Activated CD4-positive, CD25-positive, alpha-beta regulatory T cell treated with anti-CD3 and anti-CD28 coated beads, Interleukin-2, amount 50 U/mL, for 24 hours (primary cell): ENCODE results near the gene CDC73.
A peak's percentile ranks its signal among the peaks of the same experiment; 100 is the strongest.
"Not testable (repeated sequence)": the region's sequence is repeated elsewhere in the genome, so short reads cannot be mapped to it uniquely, and the experiment has no call there.

Experiments
- ATAC-seq, 2 donors: fragments of 150-1000 bp; cut with Tn5 transposase; one replicate each; pipeline ENCODE4 v1.10.0; 2021; ENCODE audit warnings: mild to moderate bottlenecking in 1 of 2, moderate library complexity in 1 of 2

CDC73 gene

GRCh38 chr1:193114485-193115095, 7.2 kb upstream of the CDC73 start:
- ATAC-seq, result no peak

DNA sequence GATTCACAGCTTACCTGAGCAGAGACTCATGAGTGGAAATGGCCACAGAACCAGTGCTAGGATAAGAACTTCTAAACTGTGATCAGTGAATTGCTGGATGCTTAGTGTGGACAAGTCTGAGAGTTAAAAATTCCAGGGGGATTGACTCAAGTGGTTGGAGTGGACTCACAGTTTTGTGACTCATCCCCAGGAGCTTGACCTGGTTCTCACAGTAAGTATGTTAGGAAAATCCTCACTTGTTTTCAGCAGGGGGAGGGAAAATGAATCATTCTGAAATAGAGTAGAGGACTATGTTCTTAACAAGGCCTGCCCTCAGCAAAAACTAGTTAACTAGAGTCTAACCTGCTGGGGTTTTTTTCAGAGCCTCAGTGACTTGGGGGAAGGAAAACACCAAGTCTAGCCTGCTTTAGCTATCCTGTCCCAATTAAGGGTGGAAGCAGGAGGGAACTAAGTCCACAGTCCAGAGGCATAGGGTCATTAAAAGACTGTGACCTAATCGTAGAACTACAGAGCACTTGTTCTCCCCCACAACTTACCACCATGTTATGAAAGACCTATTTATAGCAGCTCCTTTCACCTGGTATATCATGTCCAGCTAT, 6.1 kb upstream of the CDC73 start:
- ATAC-seq, result no peak

DNA sequence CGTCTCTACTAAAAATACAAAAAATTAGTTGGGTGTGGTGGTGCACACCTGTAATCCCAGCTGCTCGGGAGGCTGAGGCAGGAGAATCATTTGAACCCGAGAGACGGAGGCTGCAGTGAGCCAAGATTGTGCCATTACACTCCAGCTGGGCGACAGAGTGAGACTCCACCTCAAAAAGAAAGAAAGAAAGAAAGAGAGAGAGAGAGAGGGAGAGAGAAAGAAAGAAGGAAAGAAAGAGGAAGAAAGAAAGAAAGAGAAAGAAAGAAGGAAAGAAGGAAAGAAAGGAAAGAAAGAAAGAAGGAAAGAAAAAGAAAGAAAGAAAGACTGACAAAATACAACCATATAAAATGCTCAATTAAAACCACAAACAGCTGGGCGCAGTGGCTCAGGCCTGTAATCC, 4.7 kb upstream of the CDC73 start:
- not testable (repeated sequence) for ATAC-seq

DNA sequence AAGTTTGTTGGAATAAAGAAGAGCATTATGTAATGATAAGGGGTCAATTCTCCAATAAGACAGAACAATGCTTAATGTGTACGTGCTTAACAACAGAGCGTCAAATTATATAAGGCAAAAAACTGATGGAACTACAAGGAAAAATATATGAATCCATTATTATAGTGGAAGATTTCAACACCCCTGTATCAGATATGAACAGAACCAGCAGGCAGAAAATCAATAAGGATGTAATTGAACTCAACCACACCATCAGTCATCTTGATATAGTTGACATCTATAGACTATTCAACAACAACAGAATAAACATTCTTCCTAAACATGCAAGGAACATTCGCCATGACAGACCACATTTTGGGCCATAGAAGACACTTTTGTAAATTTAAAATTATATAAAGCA, 3.6 kb upstream of the CDC73 start:
- no peak for ATAC-seq

GRCh38 chr1:193118803-193119730, 2.8 kb upstream of the CDC73 start:
- ATAC-seq, result no peak

DNA sequence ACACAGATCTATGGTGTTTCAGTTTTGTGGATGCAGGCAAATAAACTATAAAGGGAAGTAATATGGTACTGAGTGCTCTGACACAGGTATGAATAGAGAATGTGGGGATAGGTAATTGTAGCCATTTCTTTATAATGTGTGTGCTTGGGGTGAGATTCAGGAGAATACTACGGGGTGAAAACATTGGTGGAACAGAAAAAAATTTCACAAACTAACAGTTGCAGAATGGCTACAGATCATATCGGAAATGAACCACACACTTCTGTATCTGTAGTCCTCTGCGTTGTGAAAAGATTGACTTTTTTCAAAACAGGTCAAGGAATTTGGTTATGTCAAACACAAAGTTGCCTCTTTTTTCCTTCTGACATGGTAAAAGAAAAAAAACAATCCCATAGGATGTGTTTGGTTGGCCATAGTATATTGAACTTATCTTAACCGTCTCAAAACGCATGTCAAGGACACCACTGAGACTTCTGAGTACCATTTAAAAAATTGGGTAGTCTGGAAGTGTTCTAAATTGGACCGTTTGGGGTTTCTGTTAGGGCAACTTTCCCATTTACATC, 1.1 kb upstream of the CDC73 start:
- no peak for ATAC-seq

GRCh38 chr1:193123751-193124150, 1.9 kb downstream of the CDC73 start:
- ATAC-seq, result no peak

GRCh38 chr1:193125369-193125768, 3.5 kb downstream of the CDC73 start:
- no peak for ATAC-seq

- peak; percentile 78 to 83 for ATAC-seq
These were observed 9.5 kb downstream of the CDC73 start for GRCh38 chr1:193131266-193131860.

DNA sequence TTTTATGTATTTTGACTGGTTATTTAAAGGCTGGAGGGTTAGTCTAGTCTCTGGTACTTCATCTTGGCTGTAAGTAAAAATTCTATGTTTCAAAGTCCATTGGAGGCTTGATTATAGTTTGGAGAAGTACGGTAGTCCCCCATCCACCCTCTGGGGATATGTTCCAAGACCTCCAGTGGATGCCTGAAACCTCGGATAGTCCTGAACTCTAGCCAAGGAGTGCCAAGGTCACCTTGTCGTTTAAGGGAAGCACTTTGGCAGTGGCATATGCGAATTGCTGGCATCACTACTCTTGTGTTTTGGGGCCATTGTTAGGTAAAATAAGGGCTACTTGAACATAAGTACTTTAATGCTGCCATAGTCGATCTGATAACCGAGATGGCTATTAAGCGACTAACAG, 18.4 kb downstream of the CDC73 start:
- no peak for ATAC-seq

GRCh38 chr1:193141804-193142203, 20.0 kb downstream of the CDC73 start:
- ATAC-seq, result peak; percentile 51 to 58

DNA sequence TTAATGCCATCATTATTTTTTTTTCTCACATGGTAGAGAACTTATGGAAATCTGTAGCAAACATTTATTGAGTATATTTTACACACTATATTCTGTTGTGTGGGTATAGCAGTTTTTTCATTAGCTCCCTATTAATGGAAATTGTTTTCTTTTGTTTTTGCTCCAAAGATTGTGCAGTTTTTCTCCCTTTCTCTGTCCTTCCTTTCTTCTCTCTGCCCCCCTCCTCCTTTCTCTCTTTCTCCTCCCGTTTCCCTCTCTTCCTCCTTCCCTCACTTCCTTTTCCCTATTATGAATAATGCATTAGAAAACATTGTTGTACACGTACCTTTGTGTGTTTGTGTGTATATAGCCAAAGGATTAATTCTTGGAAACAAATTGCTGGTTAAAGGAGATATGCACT, 20.6 kb downstream of the CDC73 start:
- ATAC-seq, result no peak

GRCh38 chr1:193143285-193143684, 21.5 kb downstream of the CDC73 start:
- ATAC-seq, result no peak

GRCh38 chr1:193144361-193144938, 22.6 kb downstream of the CDC73 start:
- no peak for ATAC-seq

- no peak for ATAC-seq
These were observed 23.2 kb downstream of the CDC73 start for GRCh38 chr1:193144999-193145398.

DNA sequence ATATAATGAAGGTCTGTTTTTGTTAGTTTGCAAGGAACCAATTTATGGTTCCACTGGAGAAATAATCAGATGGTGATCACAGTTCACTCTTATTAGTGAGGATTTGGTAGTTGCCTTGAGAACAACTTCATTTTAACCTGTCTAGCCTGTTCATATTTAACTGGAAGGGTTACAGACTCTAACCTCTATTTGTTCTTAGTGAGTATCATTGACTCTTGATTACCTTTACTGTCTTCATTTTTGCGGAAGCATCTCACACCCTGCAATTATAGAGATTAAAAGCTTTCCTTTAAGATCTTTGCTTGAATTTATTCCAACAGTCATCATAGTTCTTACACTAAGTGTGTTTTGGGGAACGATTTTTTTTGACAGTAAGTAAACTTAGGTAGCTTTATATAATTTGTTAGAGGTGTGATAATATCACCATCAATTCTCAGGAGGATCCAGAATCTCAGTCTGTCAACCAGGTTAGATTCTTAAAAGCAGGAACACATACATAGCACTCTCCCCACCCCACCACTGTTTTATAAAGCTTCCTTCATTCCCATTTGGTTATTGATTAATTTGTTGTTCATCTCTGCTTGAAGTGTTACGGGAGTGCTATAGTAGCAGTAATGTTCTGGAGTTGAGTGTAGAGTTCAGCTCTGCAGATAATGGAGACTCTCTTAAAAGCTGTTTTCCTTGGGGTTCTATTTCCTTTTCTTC, 34.4 kb downstream of the CDC73 start:
- no peak for ATAC-seq

GRCh38 chr1:193156822-193157142, 35.0 kb downstream of the CDC73 start:
- no peak for ATAC-seq

GRCh38 chr1:193157360-193157759, 35.5 kb downstream of the CDC73 start:
- ATAC-seq, result no peak

GRCh38 chr1:193176113-193176512, 54.3 kb downstream of the CDC73 start:
- ATAC-seq, result no peak

GRCh38 chr1:193176788-193177187, 55.0 kb downstream of the CDC73 start:
- no peak for ATAC-seq

GRCh38 chr1:193179094-193179493, 57.3 kb downstream of the CDC73 start:
- no peak for ATAC-seq

- no peak for ATAC-seq
These were observed 59.7 kb downstream of the CDC73 start for GRCh38 chr1:193181536-193181935.
